Astrocyte of the spinal cord (primary cell): ENCODE data around the gene BDKRB2.

Experiments
- DNase-seq: peaks from one replicate; pipeline ENCODE4 v3.0.0; 2011; ENCODE audit warnings: low read depth, low spot score
- H3K4me3 ChIP-seq: 2 replicates; pipeline ENCODE4 v1.5.1; 2011; ENCODE audit warnings: low read depth, mild to moderate bottlenecking, low read length, moderate library complexity
- CTCF ChIP-seq: IDR thresholded peaks from 2 replicates; pipeline ENCODE4 v1.5.1; 2012; ENCODE audit warnings: low read depth, mild to moderate bottlenecking, low read length, inconsistent platforms
- in situ Hi-C: cut with HindIII; loops from 2 replicates; pipeline ENCODE4 v1.10.0; 2017; ENCODE audit warnings: low sequenced_read_pairs

The BDKRB2 gene

GRCh38 chr14:96224480-96225096 lies 19.9 kb downstream of the BDKRB2 start:
- TF ChIP-seq CTCF: no peak
- no peak overlapping the region for H3K4me3 ChIP-seq
- no peak for DNase-seq
- in situ Hi-C loops: no loop called here

- H3K4me3 ChIP-seq: no peak overlapping the region
- in situ Hi-C loops: no loop called here
- no peak for TF ChIP-seq CTCF
- no peak for DNase-seq
Measured at GRCh38 chr14:96225213-96225612, 20.6 kb downstream of the BDKRB2 start.

- in situ Hi-C loops: no loop called here
- TF ChIP-seq CTCF: peak; percentile 15
- H3K4me3 ChIP-seq: no peak overlapping the region
- no peak for DNase-seq
Measured at GRCh38 chr14:96225745-96226151, 21.1 kb downstream of the BDKRB2 start.

GRCh38 chr14:96227428-96227827 lies 22.8 kb downstream of the BDKRB2 start:
- in situ Hi-C loops: no loop called here

GRCh38 chr14:96229315-96229714 lies 24.7 kb downstream of the BDKRB2 start:
- in situ Hi-C loops: no loop called here
- DNase-seq: no peak
- TF ChIP-seq CTCF: no peak
- no peak overlapping the region for H3K4me3 ChIP-seq

More at GRCh38 chr14:96227428-96227827, 22.8 kb downstream of the BDKRB2 start:
- H3K4me3 ChIP-seq: no peak overlapping the region
- DNase-seq: no peak
- TF ChIP-seq CTCF: no peak

- DNase-seq: no peak
- H3K4me3 ChIP-seq: no peak overlapping the region
- in situ Hi-C loops: no loop called here
- no peak for TF ChIP-seq CTCF
Measured at GRCh38 chr14:96231056-96231455, 26.4 kb downstream of the BDKRB2 start.
